GM19328 (cell line): ENCODE results near the gene KCTD2.
"Not testable (repeated sequence)": the region's sequence is repeated elsewhere in the genome, so short reads cannot be mapped to it uniquely, and the experiment has no call there.

ENCODE experiments used
- ATAC-seq: cut with Tn5 transposase; IDR thresholded peaks from one replicate; pipeline ENCODE4 v1.9.1; 2021; ENCODE audit warnings: mild to moderate bottlenecking, moderate library complexity; ENCODE audit not compliant: unreplicated experiment

Gene KCTD2

GRCh38 chr17:75046407-75047289 is at the start of gene KCTD2, which contains the start of gene ATP5PD:
KCTD2 (plus strand) TSS chr17:75047225; CDS start chr17:75047251, 26 bp downstream.
ATP5PD (minus strand) TSS chr17:75046969; CDS start chr17:75042650, 4,319 bp downstream.
- peak; percentile 94 for ATAC-seq

- no peak for ATAC-seq
Observed at GRCh38 chr17:74998783-74999182, 48.2 kb upstream of the KCTD2 start.

- no peak for ATAC-seq
Observed at GRCh38 chr17:74999523-74999922, 47.5 kb upstream of the KCTD2 start.

GRCh38 chr17:75001915-75002843 is 44.8 kb upstream of the KCTD2 start:
- ATAC-seq = no peak

- no peak for ATAC-seq
Observed at GRCh38 chr17:75003070-75003956, 43.7 kb upstream of the KCTD2 start.

GRCh38 chr17:75003957-75004355 is 43.1 kb upstream of the KCTD2 start:
- no peak for ATAC-seq

GRCh38 chr17:75004371-75004770 is 42.7 kb upstream of the KCTD2 start:
- no peak for ATAC-seq

- no peak for ATAC-seq
Observed at GRCh38 chr17:75005291-75005690, 41.7 kb upstream of the KCTD2 start.

GRCh38 chr17:75006084-75006483 is 40.9 kb upstream of the KCTD2 start:
- ATAC-seq = not testable (repeated sequence)

- no peak for ATAC-seq
Observed at GRCh38 chr17:75006653-75007052, 40.4 kb upstream of the KCTD2 start.

- ATAC-seq = no peak
Observed at GRCh38 chr17:75008373-75008772, 38.7 kb upstream of the KCTD2 start.

GRCh38 chr17:75009139-75009724 is 37.8 kb upstream of the KCTD2 start:
- ATAC-seq = no peak

- no peak for ATAC-seq
Observed at GRCh38 chr17:75010683-75011400, 36.2 kb upstream of the KCTD2 start.

- no peak for ATAC-seq
Observed at GRCh38 chr17:75011401-75012095, 35.5 kb upstream of the KCTD2 start.

- ATAC-seq = no peak
Observed at GRCh38 chr17:75012096-75012345, 35.0 kb upstream of the KCTD2 start.

GRCh38 chr17:75012346-75013091 is 34.5 kb upstream of the KCTD2 start, which contains the start of gene MRPL58:
MRPL58 (plus strand) TSS chr17:75012670; CDS start chr17:75012687, 17 bp downstream.
- peak; percentile 70 for ATAC-seq

GRCh38 chr17:75013092-75013559 is 33.9 kb upstream of the KCTD2 start:
- ATAC-seq = no peak

- no peak for ATAC-seq
Observed at GRCh38 chr17:75019146-75019545, 27.9 kb upstream of the KCTD2 start.
